K562 (cell line): ENCODE data around the gene CTAGE9. TPM values are rescaled to one million over a fixed set of nuclear protein-coding genes. Genes with fewer than 3 reads are reported as not detected.

Source experiments
- ATAC-seq: fragments of 200-7000 bp; cut with Tn5 transposase; 3 replicates; pipeline ENCODE4 v1.9.1; 2020; ENCODE audit warnings: moderate library complexity
- BruUV-seq: library from RNA; stranded (reverse); fragments of 400-500 nt; replicated peaks from 2 replicates; lab custom pipeline; 2021; lab: Mats Ljungman, UMichigan
- CTCF ChIA-PET: fragments of 300-600 bp; formaldehyde crosslinking; extraction: SDS; loops from one replicate; lab custom pipeline; 2021; ENCODE audit warnings: low intra/inter-chr PET ratio; lab: Yijun Ruan, JAX
- POLR2A ChIA-PET: fragments of 300-600, 350-650 bp; sonication (Branson Sonifier 250); formaldehyde crosslinking; extraction: SDS; loops from one replicate; lab custom pipeline; 2021; ENCODE audit warnings: antibody characterized with exemption, inconsistent platforms; lab: Yijun Ruan, JAX
- DNase-seq, 4 experiments: peaks; one replicate each; pipeline versions ENCODE4 v3.0.0 to v3.0.0-alpha.2; 2011 to 2018; ENCODE audit warnings: low spot score in 3 of 4, mixed read lengths in 3 of 4; ENCODE audit errors: extremely low read depth in 1 of 4
- FAIRE-seq: peaks from 2 replicates; lab custom pipeline; 2011; peaks lifted over from hg19 to GRCh38; lab: Jason Lieb, UNC
- H2AFZ ChIP-seq: 2 replicates; pipeline ENCODE4 v1.6.0; 2011; ENCODE audit warnings: low read depth, low read length, control low read depth, inconsistent platforms
- H3K27ac ChIP-seq: fragments of 200-600 bp; 3 replicates; pipeline ENCODE4 v1.8.0; 2011; ENCODE audit warnings: low read depth, mild to moderate bottlenecking, control low read depth, inconsistent platforms, low read length, moderate library complexity, mixed read lengths; ENCODE audit errors: extremely low read depth
- H3K27me3 ChIP-seq, 2 experiments: fragments of 300-600 bp in 1 of 2; 2 replicates in 1 of 2; 3 replicates in 1 of 2; pipeline versions ENCODE4 v1.6.0 to v1.8.0; 2011; ENCODE audit warnings: inconsistent platforms in 2 of 2, low read length in 2 of 2, mild to moderate bottlenecking in 1 of 2, mixed read lengths in 1 of 2, moderate library complexity in 1 of 2; ENCODE audit not compliant: control insufficient read depth in 2 of 2, insufficient read depth in 2 of 2
- H3K36me3 ChIP-seq: fragments of 300-600 bp; 3 replicates; pipeline ENCODE4 v1.8.0; 2011; ENCODE audit warnings: mild to moderate bottlenecking, low read length, inconsistent platforms; ENCODE audit not compliant: control insufficient read depth, insufficient read depth
- H3K4me1 ChIP-seq, 2 experiments: fragments of 200-600 bp in 1 of 2; replicated peaks in 1 of 2; 2 replicates in 1 of 2; 3 replicates in 1 of 2; pipeline versions ENCODE4 v1.5.1 to v1.8.0; 2011; ENCODE audit warnings: inconsistent platforms in 2 of 2, low read length in 2 of 2, mild to moderate bottlenecking in 1 of 2, mixed read lengths in 1 of 2, moderate library complexity in 1 of 2; ENCODE audit not compliant: control insufficient read depth in 2 of 2, insufficient read depth in 2 of 2
- H3K4me2 ChIP-seq: 2 replicates; pipeline ENCODE4 v1.6.1; 2011; ENCODE audit warnings: low read length, control low read depth, inconsistent platforms, mixed read lengths; ENCODE audit not compliant: insufficient read depth
- H3K4me3 ChIP-seq: fragments of 200-600 bp; sonication (generic), shearing (Covaris generic); 2 replicates; pipeline ENCODE4 v1.5.1; 2016; ENCODE audit warnings: control low read depth, inconsistent platforms
- H3K79me2 ChIP-seq: fragments of 200-600 bp; 3 replicates; pipeline ENCODE4 v1.8.0; 2011; ENCODE audit warnings: low read length, inconsistent platforms; ENCODE audit not compliant: control insufficient read depth, insufficient read depth
- H3K9ac ChIP-seq, 2 experiments: 2 replicates each; pipeline versions ENCODE4 v1.6.0 to v1.6.1; 2011; ENCODE audit warnings: low read depth in 2 of 2, low read length in 2 of 2, control low read depth in 1 of 2, inconsistent platforms in 1 of 2, mild to moderate bottlenecking in 1 of 2, mixed read lengths in 1 of 2; ENCODE audit not compliant: insufficient read depth in 1 of 2
- H3K9me1 ChIP-seq: one replicate; pipeline ENCODE4 v1.6.0; 2011; ENCODE audit warnings: inconsistent platforms, mild to moderate bottlenecking, low read length, moderate library complexity; ENCODE audit not compliant: control insufficient read depth, insufficient read depth
- H3K9me3 ChIP-seq: replicated peaks from 2 replicates; pipeline ENCODE4 v1.5.1; 2011; ENCODE audit warnings: low read depth, low read length, inconsistent platforms; ENCODE audit not compliant: control insufficient read depth, insufficient read depth
- H4K20me1 ChIP-seq: replicated peaks from 2 replicates; pipeline ENCODE4 v1.6.1; 2011; ENCODE audit warnings: low read length, inconsistent platforms, mixed read lengths; ENCODE audit not compliant: control insufficient read depth, insufficient read depth
- NCOA4 ChIP-seq: fragments of 450-650 bp; IDR thresholded peaks from 2 replicates; pipeline ENCODE4 v1.6.1; 2018; ENCODE audit warnings: mild to moderate bottlenecking; ENCODE audit not compliant: partially characterized antibody
- SMAD1 ChIP-seq: fragments of 150-350 bp; IDR thresholded peaks from 2 replicates; pipeline ENCODE4 v1.6.1; 2014; ENCODE audit warnings: low read length, low read depth; ENCODE audit not compliant: partially characterized antibody
- ZNF778 ChIP-seq: fragments of 450-650 bp; formaldehyde crosslinking; IDR thresholded peaks from 2 replicates; pipeline ENCODE4 v1.4.0; 2020; ENCODE audit warnings: mild to moderate bottlenecking, moderate library complexity
- WGBS: fragments of 100-300 bp; shearing (Covaris generic); methylation state at CpG from one replicate; pipeline ENCODE4 v1.1.6; 2016; ENCODE audit warnings: low coverage, mixed read lengths; ENCODE audit not compliant: insufficient coverage; ENCODE audit errors: missing lambda C conversion rate; 5-methylcytosine and 5-hydroxymethylcytosine counted together
- in situ Hi-C: fragments of 300-500 bp; cut with MboI; formaldehyde crosslinking; loops from 4 replicates; pipeline ENCODE4 v1.15.0; 2018; ENCODE audit warnings: inconsistent platforms, mixed read lengths
- intact Hi-C: fragments of 100-400 bp; cut with micrococcal nuclease; formaldehyde crosslinking; loops from 2 replicates; pipeline ENCODE4 v1.14.2; 2022
- polyA plus RNA-seq, 8 experiments: library from polyadenylated mRNA; depleted of rRNA in 4 of 8; stranded (reverse) in 5 of 8; unstranded in 3 of 8; fragments of >200 nt; fragmentation: Nextera tagmentation in 2 of 8; fragmentation: Illumina TruSeq in 1 of 8; extraction: Ambion mirVana in 2 of 8; extraction: Trizol in 1 of 8; gene quantifications; 2 replicates each; pipeline versions ENCODE4 v1.2.1 to v1.2.3, GENCODE V29; 2011 to 2014; ENCODE audit warnings: inconsistent platforms in 1 of 8, missing spikeins in 1 of 8
- total RNA-seq, 7 experiments: library from RNA; depleted of rRNA in 6 of 7; stranded (reverse); fragments of >200 nt in 6 of 7; fragmentation: Illumina TruSeq in 2 of 7; extraction: Trizol in 2 of 7; gene quantifications; 2 replicates each; pipeline versions ENCODE4 v1.2.1 to v1.2.3, GENCODE V29; 2011 to 2021; ENCODE audit warnings: low replicate concordance in 1 of 7
- TF ChIP-seq, protein P1 (sequence below), 2 experiments: fragments of 450-650 bp in 1 of 2; sonication (generic) in 1 of 2; formaldehyde crosslinking in 1 of 2; IDR thresholded peaks; 2 replicates each; pipeline versions ENCODE4 v1.7.1 to v1.9.0; 2016 to 2022; ENCODE audit warnings: inconsistent platforms in 1 of 2, mild to moderate bottlenecking in 1 of 2, missing genetic modification reagents in 1 of 2
- TF ChIP-seq, protein P2 (sequence below): fragments of 450-650 bp; formaldehyde crosslinking; conservative IDR thresholded peaks from 2 replicates; pipeline ENCODE4 v1.4.0; 2022; ENCODE audit warnings: mild to moderate bottlenecking, missing genetic modification characterization

Gene CTAGE9
- total and polyA plus RNA-seq, 9 of the 15 experiments (the other 6 are each of a cell fraction or from before 2014, with no cell fraction given) = not detected

DNA sequence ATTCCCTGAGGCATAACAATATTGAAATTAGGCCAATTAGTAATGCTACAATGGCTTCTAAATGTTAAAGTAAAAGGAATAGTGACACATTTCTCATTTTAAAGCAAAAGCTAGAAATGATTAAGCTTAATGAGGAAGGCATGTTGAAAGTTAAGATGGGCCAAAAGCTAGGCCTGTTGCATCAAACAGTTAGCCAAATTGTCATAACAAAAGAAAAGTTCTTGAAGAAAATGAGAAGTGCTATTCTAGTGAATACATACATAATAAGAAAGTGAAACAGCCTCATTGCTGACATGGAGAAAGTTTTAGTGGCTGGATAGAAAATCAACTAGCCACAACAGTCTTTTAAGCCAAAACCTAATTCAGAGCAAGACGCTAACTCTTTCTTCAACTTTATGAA, 22.5 kb downstream of the CTAGE9 start:
- H3K36me3 ChIP-seq = peaks cover 22% of the 10 kb centered on the region; the same call in 1 of the 3 replicates
- no peak overlapping the region for H3K4me2 ChIP-seq
- no TSS peak for BruUV-seq
- H3K79me2 ChIP-seq = no peaks in the 10 kb centered on the region
- H3K4me3 ChIP-seq = no peak overlapping the region
- ChIA-PET POLR2A (no interaction called here), CTCF (no interaction called here)
- no peak overlapping the region for H2AFZ ChIP-seq
- intact Hi-C loops = no loop called here
- no peaks in the 10 kb centered on the region for H3K9me3 ChIP-seq
- 93% methylated on average over 1 of the region's 1 CpG for WGBS
- no peaks in the 10 kb centered on the region for H3K4me1 ChIP-seq
- H3K27me3 ChIP-seq = no peaks in the 10 kb centered on the region
- H3K9ac ChIP-seq = no peak overlapping the region
- in situ Hi-C loops = no loop called here
- H4K20me1 ChIP-seq = no peaks in the 10 kb centered on the region
- DNase-seq = no peak
- FAIRE-seq = no peak
- no peaks in the 10 kb centered on the region for H3K9me1 ChIP-seq
- no peak overlapping the region for H3K27ac ChIP-seq
- no peak for ATAC-seq
- TF ChIP-seq NCOA4 (no peak), SMAD1 (no peak), ZNF778 (no peak)
- TF ChIP-seq, protein P1, sequence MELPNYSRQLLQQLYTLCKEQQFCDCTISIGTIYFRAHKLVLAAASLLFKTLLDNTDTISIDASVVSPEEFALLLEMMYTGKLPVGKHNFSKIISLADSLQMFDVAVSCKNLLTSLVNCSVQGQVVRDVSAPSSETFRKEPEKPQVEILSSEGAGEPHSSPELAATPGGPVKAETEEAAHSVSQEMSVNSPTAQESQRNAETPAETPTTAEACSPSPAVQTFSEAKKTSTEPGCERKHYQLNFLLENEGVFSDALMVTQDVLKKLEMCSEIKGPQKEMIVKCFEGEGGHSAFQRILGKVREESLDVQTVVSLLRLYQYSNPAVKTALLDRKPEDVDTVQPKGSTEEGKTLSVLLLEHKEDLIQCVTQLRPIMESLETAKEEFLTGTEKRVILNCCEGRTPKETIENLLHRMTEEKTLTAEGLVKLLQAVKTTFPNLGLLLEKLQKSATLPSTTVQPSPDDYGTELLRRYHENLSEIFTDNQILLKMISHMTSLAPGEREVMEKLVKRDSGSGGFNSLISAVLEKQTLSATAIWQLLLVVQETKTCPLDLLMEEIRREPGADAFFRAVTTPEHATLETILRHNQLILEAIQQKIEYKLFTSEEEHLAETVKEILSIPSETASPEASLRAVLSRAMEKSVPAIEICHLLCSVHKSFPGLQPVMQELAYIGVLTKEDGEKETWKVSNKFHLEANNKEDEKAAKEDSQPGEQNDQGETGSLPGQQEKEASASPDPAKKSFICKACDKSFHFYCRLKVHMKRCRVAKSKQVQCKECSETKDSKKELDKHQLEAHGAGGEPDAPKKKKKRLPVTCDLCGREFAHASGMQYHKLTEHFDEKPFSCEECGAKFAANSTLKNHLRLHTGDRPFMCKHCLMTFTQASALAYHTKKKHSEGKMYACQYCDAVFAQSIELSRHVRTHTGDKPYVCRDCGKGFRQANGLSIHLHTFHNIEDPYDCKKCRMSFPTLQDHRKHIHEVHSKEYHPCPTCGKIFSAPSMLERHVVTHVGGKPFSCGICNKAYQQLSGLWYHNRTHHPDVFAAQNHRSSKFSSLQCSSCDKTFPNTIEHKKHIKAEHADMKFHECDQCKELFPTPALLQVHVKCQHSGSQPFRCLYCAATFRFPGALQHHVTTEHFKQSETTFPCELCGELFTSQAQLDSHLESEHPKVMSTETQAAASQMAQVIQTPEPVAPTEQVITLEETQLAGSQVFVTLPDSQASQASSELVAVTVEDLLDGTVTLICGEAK (IDR thresholded peaks at IDR 0.05) = no peak
- TF ChIP-seq, protein P1 (CRISPR knock-in tag; IDR thresholded peaks at IDR 0.05) = no peak
- TF ChIP-seq, protein P2, sequence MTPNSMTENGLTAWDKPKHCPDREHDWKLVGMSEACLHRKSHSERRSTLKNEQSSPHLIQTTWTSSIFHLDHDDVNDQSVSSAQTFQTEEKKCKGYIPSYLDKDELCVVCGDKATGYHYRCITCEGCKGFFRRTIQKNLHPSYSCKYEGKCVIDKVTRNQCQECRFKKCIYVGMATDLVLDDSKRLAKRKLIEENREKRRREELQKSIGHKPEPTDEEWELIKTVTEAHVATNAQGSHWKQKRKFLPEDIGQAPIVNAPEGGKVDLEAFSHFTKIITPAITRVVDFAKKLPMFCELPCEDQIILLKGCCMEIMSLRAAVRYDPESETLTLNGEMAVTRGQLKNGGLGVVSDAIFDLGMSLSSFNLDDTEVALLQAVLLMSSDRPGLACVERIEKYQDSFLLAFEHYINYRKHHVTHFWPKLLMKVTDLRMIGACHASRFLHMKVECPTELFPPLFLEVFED (CRISPR knock-in tag) = no peak
